CD4-positive, alpha-beta T cell treated with Interleukin-15 for 4 hours (primary cell): Measurements from ENCODE around the gene ZNF653.

Experiments
- DNase-seq: peaks from one replicate; pipeline ENCODE4 v3.0.0-alpha.2; 2020; ENCODE audit warnings: low spot score

Gene ZNF653, protein sequence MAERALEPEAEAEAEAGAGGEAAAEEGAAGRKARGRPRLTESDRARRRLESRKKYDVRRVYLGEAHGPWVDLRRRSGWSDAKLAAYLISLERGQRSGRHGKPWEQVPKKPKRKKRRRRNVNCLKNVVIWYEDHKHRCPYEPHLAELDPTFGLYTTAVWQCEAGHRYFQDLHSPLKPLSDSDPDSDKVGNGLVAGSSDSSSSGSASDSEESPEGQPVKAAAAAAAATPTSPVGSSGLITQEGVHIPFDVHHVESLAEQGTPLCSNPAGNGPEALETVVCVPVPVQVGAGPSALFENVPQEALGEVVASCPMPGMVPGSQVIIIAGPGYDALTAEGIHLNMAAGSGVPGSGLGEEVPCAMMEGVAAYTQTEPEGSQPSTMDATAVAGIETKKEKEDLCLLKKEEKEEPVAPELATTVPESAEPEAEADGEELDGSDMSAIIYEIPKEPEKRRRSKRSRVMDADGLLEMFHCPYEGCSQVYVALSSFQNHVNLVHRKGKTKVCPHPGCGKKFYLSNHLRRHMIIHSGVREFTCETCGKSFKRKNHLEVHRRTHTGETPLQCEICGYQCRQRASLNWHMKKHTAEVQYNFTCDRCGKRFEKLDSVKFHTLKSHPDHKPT

DNA sequence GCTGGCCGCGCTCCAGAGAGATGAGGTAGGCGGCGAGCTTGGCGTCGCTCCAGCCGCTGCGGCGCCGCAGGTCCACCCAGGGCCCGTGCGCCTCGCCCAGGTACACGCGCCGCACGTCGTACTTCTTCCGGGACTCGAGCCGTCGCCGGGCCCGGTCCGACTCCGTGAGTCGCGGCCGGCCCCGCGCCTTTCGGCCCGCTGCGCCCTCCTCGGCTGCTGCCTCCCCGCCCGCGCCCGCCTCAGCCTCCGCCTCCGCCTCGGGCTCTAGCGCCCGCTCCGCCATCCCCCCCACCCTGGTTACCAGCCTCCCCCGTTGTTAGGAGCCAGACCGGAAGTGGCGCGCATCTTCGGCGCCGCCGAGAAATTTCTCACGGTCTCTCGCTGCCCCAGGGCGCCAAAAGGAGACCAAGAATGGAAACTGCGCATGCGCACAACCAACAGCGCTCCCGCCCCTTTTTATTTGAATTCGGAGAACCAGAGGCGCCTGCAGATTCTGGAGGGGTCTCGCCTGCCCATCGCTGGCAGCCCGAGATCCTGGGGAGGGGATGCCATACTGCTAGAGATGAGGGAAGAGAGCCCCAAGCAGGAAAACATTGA lies at the start of gene ZNF653:
TSS of gene ZNF653 (minus strand) at position 336 of the 597 bp plus-strand sequence. CDS start at position 283, 53 bp downstream.
- DNase-seq = peak; percentile 96

DNA sequence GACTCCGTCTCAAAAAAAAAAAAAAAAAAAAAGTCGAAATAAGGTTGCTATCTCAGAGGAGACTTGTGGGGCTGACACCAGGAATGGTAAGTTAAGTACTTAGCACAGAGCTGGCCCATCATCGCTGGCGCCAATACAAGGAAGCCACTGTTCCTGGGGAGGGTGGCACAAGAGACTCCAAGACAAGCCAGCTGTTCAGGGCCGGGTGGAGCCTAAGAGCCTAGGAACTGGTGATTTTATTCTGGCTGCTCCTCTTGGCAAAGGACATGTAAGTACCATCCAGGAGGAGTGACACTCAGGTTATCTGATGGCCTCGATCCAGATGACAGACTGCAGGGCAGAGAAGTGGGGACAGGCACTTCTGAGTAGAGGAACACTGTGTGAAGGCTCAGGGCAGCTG lies 49.6 kb upstream of the ZNF653 start:
- DNase-seq = no peak

DNA sequence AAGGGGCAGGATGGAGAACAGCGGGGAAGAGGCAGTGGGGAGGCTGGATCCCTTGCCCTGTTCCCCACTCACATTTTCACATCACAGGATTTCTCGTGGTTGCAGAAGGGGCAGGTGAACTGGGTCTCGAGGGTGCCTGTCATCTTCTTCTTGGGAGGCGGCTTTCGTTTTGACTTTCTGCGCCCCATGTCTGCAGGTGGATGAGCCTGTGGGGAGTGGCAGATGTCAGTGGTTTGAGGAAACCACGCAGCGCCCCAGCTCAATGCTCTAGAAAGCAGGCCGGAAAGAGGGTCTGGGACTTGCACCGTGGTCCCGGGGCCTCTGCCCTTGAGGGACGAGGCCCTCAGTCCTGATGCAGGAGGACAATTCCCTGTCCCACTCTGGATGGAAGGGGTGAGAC lies 48.5 kb upstream of the ZNF653 start:
- no peak for DNase-seq

DNA sequence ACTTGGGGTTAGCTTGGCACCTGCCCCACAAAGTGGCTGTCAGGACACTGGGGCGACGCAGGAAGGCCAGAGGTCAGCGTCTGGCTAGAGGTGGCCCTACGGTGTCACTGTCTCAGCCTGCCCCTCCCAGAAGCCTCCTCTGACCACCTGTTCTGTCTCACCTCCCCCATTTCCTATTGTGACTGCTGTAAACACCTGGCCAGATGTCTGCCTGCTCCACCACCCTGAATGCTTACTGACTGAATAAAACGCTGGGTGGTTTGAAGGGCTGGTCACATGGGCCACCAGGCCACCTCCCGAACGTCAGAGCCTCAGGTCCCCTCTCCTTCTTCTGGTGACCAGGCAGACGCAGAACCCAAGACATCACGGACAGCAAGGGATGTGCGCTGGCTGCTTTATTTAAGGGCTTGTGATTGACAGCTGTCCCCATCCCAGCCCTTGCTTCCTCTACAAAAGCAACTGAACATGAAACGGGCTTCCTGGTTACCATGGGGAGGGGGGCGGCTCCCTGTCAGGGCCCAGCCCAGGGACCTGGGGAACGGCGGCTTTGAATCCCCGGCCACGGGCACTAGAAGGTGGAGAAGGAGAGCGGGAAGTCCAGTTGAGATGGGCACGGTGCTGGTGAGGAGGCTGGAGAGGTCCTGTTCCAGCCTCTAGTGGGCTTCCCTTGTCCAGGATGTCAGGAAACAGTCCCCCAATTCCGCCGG lies 47.2 kb upstream of the ZNF653 start:
- DNase-seq = no peak

DNA sequence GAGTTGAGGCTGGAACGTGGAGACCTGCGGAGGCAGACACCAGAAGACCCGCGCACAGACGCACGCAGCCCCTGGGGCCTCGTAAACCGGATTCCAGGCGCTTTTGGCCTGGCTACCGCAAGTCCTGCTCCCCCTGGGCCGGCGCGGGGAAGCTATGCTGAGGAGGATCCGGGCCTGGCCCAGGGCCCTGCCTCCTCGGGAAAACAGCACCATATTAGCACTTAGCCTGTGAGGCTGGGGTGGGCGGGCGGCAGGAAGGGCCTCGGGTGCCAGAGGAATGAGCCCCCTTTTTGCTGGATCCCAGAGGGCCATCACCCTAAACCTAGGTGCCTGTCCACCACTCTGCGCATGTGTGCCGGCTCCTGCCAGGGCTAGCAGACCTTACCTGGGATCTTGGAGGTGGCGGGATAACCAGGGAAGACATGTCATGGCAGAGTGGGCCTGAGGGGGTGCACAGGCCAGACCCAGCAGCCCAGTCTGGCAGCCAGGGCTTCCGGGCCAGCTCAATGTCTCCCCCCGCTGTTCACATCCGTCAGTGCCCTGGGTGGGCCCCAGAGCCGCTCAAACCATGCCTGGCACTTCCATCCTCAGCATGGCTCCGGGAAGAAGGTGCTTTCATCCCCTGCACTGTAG lies 46.1 kb upstream of the ZNF653 start:
- DNase-seq = no peak

DNA sequence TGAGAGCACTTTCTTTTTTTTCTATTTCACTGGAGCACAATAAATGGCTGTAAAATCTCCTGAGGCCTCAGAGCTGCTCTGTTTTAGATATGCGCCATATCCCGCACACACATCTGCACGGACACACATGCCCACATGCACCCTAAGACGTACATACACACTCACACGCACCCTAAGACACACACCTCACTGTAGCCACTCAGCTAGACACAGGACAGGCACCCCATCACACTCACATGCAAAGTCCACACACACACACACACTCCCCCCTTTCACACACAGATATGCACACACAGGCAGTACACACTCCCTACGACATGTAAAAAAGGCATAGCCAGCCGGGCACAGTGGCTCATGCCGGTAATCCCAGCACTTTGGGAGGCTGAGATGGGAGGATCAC lies 44.6 kb upstream of the ZNF653 start:
- no peak for DNase-seq

DNA sequence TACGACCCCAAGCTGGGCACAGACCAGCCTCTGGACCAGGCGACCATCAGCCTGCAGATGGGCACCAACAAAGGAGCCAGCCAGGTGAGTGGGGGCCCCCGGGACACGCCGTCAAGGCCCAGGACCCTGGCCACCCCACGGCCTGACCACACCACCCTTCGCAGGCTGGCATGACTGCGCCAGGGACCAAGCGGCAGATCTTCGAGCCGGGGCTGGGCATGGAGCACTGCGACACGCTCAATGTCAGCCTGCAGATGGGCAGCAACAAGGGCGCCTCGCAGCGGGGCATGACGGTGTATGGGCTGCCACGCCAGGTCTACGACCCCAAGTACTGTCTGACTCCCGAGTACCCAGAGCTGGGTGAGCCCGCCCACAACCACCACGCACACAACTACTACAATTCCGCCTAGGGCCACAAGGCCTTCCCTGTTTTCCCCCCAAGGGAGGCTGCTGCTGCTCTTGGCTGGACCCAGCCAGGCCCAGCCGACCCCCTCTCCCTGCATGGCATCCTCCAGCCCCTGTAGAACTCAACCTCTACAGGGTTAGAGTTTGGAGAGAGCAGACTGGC lies 43.8 kb upstream of the ZNF653 start:
- DNase-seq = no peak

DNA sequence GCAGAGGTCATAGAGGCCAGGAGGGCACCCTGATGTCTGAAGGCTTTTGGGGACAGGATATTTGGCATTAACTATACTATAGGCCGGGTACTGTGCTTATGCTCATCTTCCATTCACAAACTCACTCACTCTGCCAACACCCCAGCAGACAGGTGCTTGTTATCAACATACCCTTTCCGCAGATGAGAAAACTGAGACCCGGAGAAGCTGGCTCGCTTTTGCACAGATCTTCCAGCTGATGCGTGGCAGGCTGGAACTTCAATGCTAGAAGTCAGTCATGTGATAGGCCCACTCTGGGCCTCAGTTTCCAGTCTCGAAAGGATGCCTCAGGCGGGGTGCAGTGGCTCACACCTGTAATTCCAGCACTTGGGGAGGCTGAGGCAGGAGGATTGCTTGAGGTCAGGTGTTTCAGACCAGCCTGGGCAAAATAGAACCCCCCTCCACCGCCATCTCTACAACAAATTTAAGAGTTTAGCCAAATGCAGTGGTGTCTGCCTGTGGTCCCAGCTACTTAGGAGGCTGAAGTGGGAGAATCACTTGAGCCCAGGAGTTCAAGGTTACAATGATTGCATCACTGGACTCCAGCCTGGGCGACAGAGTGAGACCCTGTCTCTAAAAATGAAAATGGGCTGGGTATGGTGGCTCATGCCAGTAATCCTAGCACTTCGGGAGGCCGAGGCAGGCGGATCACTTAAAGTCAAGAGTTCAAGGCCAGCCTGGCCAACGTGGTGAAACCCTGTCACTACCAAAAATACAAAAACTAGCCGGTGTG lies 42.5 kb upstream of the ZNF653 start:
- DNase-seq = no peak

DNA sequence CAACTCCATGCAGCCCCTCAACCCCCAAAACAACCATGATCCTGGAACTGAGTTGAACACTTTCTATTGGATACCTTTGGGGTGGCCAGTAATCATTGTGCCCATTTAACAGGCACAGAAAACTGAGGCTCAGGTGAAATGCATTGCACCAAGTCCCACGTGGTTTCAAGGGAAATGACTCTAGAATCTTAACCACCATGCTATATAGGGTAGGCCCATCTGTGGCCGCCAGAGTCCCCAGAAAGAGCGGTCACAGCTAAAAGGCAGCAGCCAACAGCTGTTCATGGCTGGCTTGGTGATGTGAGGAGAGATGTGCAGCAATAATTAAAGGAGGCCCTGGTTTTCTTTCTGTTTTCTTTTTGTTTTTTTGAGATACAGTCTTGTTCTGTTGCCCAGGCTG lies 35.6 kb upstream of the ZNF653 start:
- DNase-seq = no peak

DNA sequence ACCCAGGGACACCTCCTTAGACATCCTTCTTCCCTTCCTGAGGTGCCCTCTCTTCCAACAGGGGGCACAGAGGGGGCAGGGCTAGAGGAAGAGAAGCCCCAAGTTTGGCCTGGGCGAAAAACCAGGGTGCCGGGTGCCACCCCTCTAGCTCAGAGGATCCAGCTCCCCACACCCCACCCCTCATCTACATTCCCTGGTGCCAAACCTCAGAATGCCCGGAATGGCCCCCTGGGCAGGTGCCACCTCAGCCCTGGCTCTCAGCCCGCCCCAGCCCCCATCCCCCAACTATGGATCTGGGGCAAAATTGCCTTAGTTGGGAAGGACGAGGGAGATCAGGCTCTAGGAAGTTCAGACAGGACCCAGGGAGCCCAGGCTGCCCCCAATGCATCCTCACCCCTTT lies 35.0 kb upstream of the ZNF653 start:
- DNase-seq = no peak

DNA sequence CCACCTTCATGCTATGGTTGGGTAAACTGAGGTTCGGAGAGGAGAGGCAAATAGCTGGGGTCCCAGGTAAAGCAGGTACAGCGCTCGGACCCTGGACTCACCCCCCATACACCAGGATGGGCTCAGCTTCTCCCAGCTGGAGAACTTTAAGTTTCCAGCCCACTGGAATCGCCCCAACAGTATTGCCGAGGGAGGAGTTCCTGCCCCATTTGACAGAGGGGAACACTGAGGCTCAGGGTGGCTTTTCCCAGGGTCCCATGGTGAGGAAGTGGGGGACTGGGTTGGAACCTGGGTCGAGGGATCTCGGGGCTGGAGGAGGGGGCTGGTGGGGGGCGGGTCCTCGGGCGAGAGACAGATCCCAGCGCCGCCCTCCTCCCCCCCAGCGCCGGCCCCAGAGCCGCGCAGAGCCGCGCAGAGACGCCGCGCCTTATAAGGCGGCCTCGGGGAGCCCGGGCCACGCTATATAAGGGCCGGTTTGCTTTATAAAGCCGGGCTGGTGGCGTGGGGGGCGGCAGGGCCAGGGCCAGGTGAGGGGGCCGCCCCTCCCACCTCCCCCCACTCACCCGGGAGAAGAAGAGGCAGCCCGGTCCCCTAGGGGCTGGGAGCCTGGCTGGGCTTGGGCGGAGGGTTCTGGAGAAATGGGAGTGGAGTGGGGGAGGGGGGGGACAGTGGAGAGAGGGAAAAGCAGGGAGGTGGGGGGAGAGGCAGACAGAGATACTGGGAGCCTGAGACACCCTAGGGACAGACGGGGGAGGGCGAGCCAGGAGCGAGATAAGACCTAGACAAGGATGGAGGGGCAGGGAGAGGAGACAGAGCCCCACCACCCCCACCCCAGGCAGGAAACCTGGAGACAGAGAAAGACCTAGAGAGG lies 34.1 kb upstream of the ZNF653 start:
- DNase-seq = no peak

DNA sequence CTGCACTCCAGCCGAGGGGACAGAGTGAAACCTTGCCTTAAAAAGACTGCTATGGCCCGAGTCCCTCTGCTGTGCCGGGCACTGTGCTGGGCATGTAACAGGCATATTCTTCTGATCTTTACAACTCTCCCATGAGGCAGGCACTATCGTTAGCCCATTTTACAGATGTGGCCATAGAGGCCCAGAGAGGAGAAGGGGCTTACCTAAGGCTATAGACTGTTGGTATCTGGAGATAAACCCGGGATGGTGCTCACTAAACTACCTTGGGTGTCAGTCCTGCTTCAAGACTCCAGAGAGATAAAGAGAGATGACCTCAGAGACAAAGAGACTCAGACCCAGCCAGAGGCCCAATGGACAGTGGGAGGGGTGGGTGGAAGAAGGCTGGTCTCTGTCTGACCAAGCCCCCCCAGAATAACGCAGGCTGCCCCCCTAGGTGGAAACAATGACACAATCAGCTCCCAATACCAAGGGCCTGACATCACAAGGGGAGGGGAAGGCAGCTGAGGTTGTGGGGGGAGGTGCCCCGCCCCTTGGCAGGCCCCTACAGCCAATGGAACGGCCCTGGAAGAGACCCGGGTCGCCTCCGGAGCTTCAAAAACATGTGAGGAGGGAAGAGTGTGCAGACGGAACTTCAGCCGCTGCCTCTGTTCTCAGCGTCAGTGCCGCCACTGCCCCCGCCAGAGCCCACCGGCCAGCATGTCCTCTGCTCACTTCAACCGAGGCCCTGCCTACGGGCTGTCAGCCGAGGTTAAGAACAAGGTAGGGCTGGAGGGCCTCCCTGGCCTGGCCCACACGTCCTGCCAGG lies 32.8 kb upstream of the ZNF653 start, which contains the start of gene CNN1:
TSS of gene CNN1 (plus strand) at position 620 of the 805 bp plus-strand sequence. CDS start at position 697, 77 bp downstream.
- DNase-seq = no peak

DNA sequence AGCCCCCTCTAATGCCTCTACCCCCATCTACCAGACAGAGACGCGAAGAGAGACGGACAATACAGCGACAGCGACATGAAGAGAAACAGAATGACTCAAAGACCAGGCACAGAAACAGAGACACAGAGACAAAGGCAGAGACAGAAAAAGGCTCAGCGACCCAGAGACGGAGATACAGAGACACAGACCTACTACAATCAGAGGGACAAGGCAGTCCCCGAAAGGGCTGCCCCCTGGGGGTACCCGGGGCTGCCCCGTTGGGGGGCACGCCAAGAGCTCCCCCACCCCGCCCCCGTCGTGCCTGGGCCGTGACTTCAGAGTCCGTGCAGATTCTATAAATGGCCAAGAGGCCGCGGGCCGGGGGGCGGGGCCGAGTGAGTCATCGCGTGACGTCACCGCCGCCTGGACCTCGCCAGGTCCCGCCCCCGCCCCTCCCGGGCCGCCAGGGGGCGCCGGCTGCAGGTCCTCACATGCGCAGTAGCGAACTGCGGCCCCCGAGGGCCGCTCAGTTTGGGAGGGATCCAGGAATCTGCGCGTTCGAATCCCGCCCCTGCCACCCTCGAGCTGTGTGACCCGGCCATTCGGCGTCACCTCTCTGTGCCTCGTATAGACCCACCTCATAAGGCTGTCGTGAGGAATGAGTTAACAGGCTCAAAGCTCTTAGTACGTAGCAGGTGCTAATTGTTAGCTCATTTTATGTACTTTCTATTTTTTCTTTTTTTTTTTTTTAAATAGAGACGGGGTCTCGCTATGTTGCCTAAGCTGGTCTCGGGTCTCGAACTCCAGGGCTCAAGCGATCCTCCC lies 30.4 kb upstream of the ZNF653 start:
- DNase-seq = peak; percentile 80

DNA sequence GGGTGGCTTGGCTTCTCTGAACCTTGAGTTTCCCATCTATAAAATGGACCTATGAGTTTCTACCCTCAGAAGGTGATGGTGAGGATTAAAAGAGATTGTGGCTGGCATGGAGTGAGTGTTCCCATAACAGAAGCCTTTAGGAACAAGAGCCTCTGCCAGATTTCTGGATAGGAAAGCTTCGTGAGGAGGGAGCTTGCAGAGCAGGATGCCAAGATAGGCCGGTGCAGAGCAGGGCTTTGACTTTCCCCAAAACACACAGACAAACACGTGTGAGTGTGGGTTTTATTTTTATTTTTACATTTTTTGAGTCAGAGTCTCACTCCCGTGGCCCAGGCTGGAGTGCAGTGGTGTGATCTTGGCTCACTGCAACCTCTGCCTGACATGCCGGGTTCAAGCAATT lies 29.3 kb upstream of the ZNF653 start:
- DNase-seq = no peak

DNA sequence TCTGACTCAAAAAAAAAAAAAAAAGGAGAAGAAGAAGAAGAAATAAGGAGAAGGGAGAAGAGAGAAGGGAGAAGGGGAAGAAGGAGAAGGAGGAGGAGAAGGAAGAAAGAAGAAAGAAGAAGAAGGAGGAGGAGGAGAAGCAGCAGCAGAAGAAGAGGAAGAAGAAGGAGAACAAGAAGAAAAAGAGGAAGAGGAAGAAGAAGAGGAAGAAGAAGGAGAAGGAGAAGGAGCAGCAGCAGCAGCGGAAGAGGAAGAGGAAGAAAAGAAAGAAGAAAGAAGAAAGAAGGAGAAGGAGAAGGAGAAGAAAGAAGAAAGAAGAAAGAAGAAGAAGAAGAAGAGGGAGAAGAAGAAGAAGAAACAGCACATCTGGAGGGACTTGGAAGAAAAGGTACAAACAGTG lies 28.9 kb upstream of the ZNF653 start:
- no peak for DNase-seq

DNA sequence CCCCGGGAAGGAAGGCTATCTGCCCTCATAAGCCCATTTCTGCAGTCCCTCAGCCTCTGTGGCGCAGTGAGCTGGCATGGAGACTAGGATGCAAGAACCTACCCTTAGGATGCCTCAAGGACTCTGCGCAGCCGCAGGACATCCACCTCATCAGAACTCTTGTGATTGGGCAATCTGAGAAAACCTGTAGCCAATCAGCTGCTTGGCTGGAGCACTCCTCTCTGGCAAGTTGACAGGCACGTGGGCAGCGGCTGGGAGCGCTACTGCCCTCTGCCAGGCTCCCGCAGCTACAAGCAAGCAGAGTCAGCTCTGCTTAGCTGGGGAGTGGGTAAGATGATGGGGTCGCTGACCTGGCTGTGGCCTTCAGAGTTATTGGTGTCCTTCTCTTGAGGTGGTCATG lies 24.8 kb upstream of the ZNF653 start:
- DNase-seq = peak; percentile 14

DNA sequence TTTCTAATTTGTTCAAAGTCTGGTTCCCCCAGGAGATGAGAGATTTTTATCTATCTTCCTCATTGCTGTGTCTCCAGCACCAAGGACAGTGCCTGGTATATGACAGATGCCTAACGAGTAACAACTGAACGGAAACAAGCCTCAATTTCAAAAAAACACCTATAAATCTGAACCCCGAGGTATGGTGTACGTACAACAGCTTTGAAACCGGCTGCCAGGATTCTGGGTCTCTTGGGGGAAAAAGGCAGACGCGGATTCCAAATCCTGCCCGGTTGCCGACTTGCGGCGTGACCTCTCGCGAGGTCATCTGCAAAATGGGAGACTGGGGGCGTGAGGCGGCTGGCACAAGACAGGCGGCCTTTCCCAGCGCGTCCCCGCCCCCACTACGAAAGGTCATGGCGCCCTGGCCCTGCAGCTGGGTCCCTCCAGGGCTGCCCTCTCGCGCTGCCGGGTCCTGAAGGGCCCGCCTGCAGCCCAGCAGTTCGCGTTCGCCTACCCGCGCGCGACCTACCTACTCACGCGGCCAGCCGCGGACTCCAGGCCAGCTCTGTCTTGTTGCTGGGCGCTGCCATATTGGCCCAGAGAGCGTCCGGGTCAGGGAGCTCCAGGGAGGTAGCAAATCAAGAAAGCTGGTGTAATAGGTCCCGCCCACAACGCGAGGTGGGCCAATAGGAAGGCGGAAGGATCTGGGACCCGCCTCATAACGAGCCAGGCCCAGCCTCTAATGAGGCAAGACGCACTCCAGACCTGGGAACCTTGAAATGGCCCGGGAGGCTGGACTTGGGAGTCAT lies 23.1 kb upstream of the ZNF653 start, which contains the start of gene ECSIT:
TSS of gene ECSIT (minus strand) at position 584 of the 791 bp plus-strand sequence. CDS start 9,964 bp downstream, outside the sequence.
- DNase-seq = peak; percentile 95
